Astrocyte (in vitro differentiated cells and primary cell): ENCODE data around the gene L3MBTL4.

Source experiments
- CTCF ChIP-seq: IDR thresholded peaks from 2 replicates; pipeline ENCODE4 v1.5.1; 2011; ENCODE audit warnings: low read depth, mild to moderate bottlenecking, inconsistent platforms, low read length, moderate library complexity; ENCODE audit not compliant: insufficient read depth
- EZH2 ChIP-seq: IDR thresholded peaks from 2 replicates; pipeline ENCODE4 v1.6.1; 2012; ENCODE audit warnings: mild to moderate bottlenecking, low read length, inconsistent platforms; ENCODE audit not compliant: insufficient read depth

- no peak for TF ChIP-seq EZH2
- no peak for TF ChIP-seq CTCF
These were observed 207.6 kb downstream of the L3MBTL4 start for GRCh38 chr18:6207116-6207515.
